IMR-90 (cell line): ENCODE data around the gene GNL1. TPM values are rescaled to one million over a fixed set of nuclear protein-coding genes. Genes with fewer than 3 reads are reported as not detected.

Source experiments
- ATAC-seq: fragments of 200-7000 bp; cut with Tn5 transposase; 2 replicates; pipeline ENCODE4 v1.9.1; 2020; ENCODE audit warnings: low read depth, mild to moderate bottlenecking, moderate library complexity
- BruUV-seq: library from RNA; stranded (reverse); fragments of 400-500 nt; replicated peaks from 2 replicates; lab custom pipeline; 2021; lab: Mats Ljungman, UMichigan
- CTCF ChIA-PET: fragments of 300-600 bp; formaldehyde crosslinking; extraction: SDS; loops from one replicate; lab custom pipeline; 2021; ENCODE audit warnings: antibody characterized with exemption; lab: Yijun Ruan, JAX
- POLR2A ChIA-PET: fragments of 300-600 bp; sonication (Branson Sonifier 250); formaldehyde crosslinking; loops from one replicate; lab custom pipeline; 2022; ENCODE audit warnings: antibody characterized with exemption; ENCODE audit not compliant: unreplicated experiment; lab: Charles Lee
- DNase-seq: peaks from one replicate; pipeline ENCODE4 v3.0.0; 2013
- H2AFZ ChIP-seq: replicated peaks from 2 replicates; pipeline ENCODE3; 2013; ENCODE audit warnings: low read length, mild to moderate bottlenecking; ENCODE audit not compliant: poor library complexity
- H2AK5ac ChIP-seq: 2 replicates; pipeline ENCODE4 v1.6.1; 2013; ENCODE audit warnings: low read depth, low read length, inconsistent platforms
- H2AK9ac ChIP-seq: replicated peaks from 2 replicates; pipeline ENCODE3; 2013; ENCODE audit warnings: mild to moderate bottlenecking, low read depth, low read length, moderate library complexity; ENCODE audit not compliant: poor library complexity
- H2BK120ac ChIP-seq: 2 replicates; pipeline ENCODE4 v1.6.1; 2013; ENCODE audit warnings: low read depth, low read length, inconsistent platforms
- H2BK15ac ChIP-seq: 3 replicates; pipeline ENCODE4 v1.6.1; 2013; ENCODE audit warnings: low read depth, low read length, inconsistent platforms
- H2BK20ac ChIP-seq: 2 replicates; pipeline ENCODE4 v1.6.1; 2013; ENCODE audit warnings: low read depth, mild to moderate bottlenecking, inconsistent platforms, low read length, moderate library complexity
- H2BK5ac ChIP-seq: 2 replicates; pipeline ENCODE4 v1.6.1; 2013; ENCODE audit warnings: mild to moderate bottlenecking, low read depth, low read length, inconsistent platforms; ENCODE audit not compliant: poor library complexity, severe bottlenecking
- H3K14ac ChIP-seq: replicated peaks from 2 replicates; pipeline ENCODE4 v1.6.1; 2013; ENCODE audit warnings: low read depth, low read length, inconsistent platforms
- H3K18ac ChIP-seq: 2 replicates; pipeline ENCODE4 v1.6.1; 2013; ENCODE audit warnings: low read depth, low read length, control low read depth
- H3K23ac ChIP-seq: 2 replicates; pipeline ENCODE4 v1.6.1; 2013; ENCODE audit warnings: low read depth, low read length, inconsistent platforms
- H3K27ac ChIP-seq: 2 replicates; pipeline ENCODE4 v1.5.1; 2013; ENCODE audit warnings: mild to moderate bottlenecking, control low read depth, low read length; ENCODE audit not compliant: insufficient read depth
- H3K27me3 ChIP-seq: 2 replicates; pipeline ENCODE4 v1.6.1; 2013; ENCODE audit warnings: low read length; ENCODE audit not compliant: control insufficient read depth, insufficient read depth
- H3K36me3 ChIP-seq: 2 replicates; pipeline ENCODE4 v1.6.1; 2013; ENCODE audit warnings: low read length, mixed read lengths; ENCODE audit not compliant: control insufficient read depth, insufficient read depth
- H3K4ac ChIP-seq: 2 replicates; pipeline ENCODE4 v1.6.1; 2013; ENCODE audit warnings: low read depth, low read length, inconsistent platforms
- H3K4me1 ChIP-seq: 2 replicates; pipeline ENCODE4 v1.6.1; 2013; ENCODE audit warnings: low read length, mixed read lengths; ENCODE audit not compliant: control insufficient read depth, insufficient read depth
- H3K4me2 ChIP-seq: 2 replicates; pipeline ENCODE4 v1.6.1; 2013; ENCODE audit warnings: low read depth, mild to moderate bottlenecking, control low read depth, low read length, moderate library complexity
- H3K4me3 ChIP-seq: 2 replicates; pipeline ENCODE4 v1.5.1; 2013; ENCODE audit warnings: low read depth, mild to moderate bottlenecking, control low read depth, low read length, moderate library complexity; ENCODE audit not compliant: insufficient read depth
- H3K56ac ChIP-seq: 2 replicates; pipeline ENCODE4 v1.6.1; 2013; ENCODE audit warnings: low read length, inconsistent platforms; ENCODE audit not compliant: insufficient read depth; ENCODE audit errors: extremely low read depth
- H3K79me1 ChIP-seq, 2 experiments: 2 replicates each; pipeline ENCODE4 v1.6.1; 2013; ENCODE audit warnings: low read length in 2 of 2, inconsistent platforms in 1 of 2, low read depth in 1 of 2
- H3K9ac ChIP-seq: 2 replicates; pipeline ENCODE4 v1.6.1; 2013; ENCODE audit warnings: low read depth, low read length, control low read depth
- H3K9me1 ChIP-seq: 2 replicates; pipeline ENCODE4 v1.6.1; 2013; ENCODE audit warnings: low read length, inconsistent platforms; ENCODE audit not compliant: insufficient read depth
- H3K9me3 ChIP-seq: 2 replicates; pipeline ENCODE4 v1.6.1; 2013; ENCODE audit warnings: low read length; ENCODE audit not compliant: control insufficient read depth, insufficient read depth
- H4K20me1 ChIP-seq: 2 replicates; pipeline ENCODE4 v1.6.1; 2013; ENCODE audit warnings: low read length, inconsistent platforms; ENCODE audit not compliant: insufficient read depth
- H4K5ac ChIP-seq: 2 replicates; pipeline ENCODE4 v1.6.1; 2013; ENCODE audit warnings: mild to moderate bottlenecking, low read depth, low read length, control low read depth
- H4K8ac ChIP-seq, 2 experiments: 2 replicates each; pipeline ENCODE4 v1.6.1; 2013; ENCODE audit warnings: low read depth in 2 of 2, low read length in 2 of 2, control low read depth in 1 of 2, inconsistent platforms in 1 of 2
- H4K91ac ChIP-seq: 2 replicates; pipeline ENCODE4 v1.6.1; 2013; ENCODE audit warnings: low read depth, low read length, inconsistent platforms; ENCODE audit not compliant: insufficient read depth
- CHD1 ChIP-seq: IDR thresholded peaks from 2 replicates; pipeline ENCODE4 v1.6.1; 2012; ENCODE audit warnings: low read depth, low read length, improper control_type of control experiment
- ELK1 ChIP-seq: fragments of 150-350 bp; IDR thresholded peaks from 2 replicates; pipeline ENCODE4 v1.6.1; 2016; ENCODE audit warnings: low read depth, mild to moderate bottlenecking, low read length, moderate library complexity, borderline replicate concordance
- WGBS, 2 experiments: methylation state at CpG; one replicate each; pipeline versions ENCODE4 v1.1.5 to v1.1.7; 2013; ENCODE audit warnings: missing lambda C conversion rate in 2 of 2; ENCODE audit not compliant: insufficient read length in 1 of 2; ENCODE audit errors: extremely low coverage in 2 of 2; 5-methylcytosine and 5-hydroxymethylcytosine counted together
- dilution Hi-C: fragments of 300-500 bp; cut with HindIII; formaldehyde crosslinking; loops from one replicate; pipeline ENCODE4 v1.14.3; 2018; ENCODE audit warnings: low sequenced_read_pairs; ENCODE audit not compliant: unreplicated experiment
- in situ Hi-C: fragments of 300-500 bp; cut with MboI; formaldehyde crosslinking; loops from 3 replicates; pipeline ENCODE4 v1.14.3; 2019; ENCODE audit warnings: low sequenced_read_pairs, inconsistent platforms, mixed read lengths
- intact Hi-C: fragments of 100-400 bp; cut with micrococcal nuclease; formaldehyde crosslinking; loops from 2 replicates; pipeline ENCODE4 v1.10.0; 2022
- polyA plus RNA-seq, 3 experiments: library from polyadenylated mRNA; depleted of rRNA; stranded (reverse); fragments of >200 nt; gene quantifications; 2 replicates each; pipeline ENCODE4 v1.2.3, GENCODE V29; 2012; ENCODE audit warnings: low replicate concordance in 1 of 3
- total RNA-seq: library from RNA; depleted of rRNA; stranded (reverse); fragments of >200 nt; gene quantifications from 2 replicates; pipeline ENCODE4 v1.2.3, GENCODE V29; 2012

The GNL1 gene
- total and polyA plus RNA-seq, 2 of the 4 experiments (the other 2 are of a cell fraction), result 40.5 to 44.0 TPM

- H4K5ac ChIP-seq, result peak overlapping the region; percentile 0; the same call in 1 of the 2 replicates
- peaks cover 4% of the 10 kb centered on the region for H3K36me3 ChIP-seq
- no peak for TF ChIP-seq CHD1
- no peak for TF ChIP-seq ELK1
- ChIA-PET CTCF (interaction anchor here (1.5 kb wide), 1 partner anchor 30 kb away, joined by 4 read pairs; no protein-coding TSS in a partner anchor), POLR2A (no interaction called here)
- BruUV-seq, result TSS peak; percentile 66
- H4K8ac ChIP-seq, result peak overlapping the region; percentile 90 to 100; a peak in 3 of 4 replicates
- peak overlapping the region; percentile 96 for H2AFZ ChIP-seq
- H2BK5ac ChIP-seq, result peak overlapping the region; percentile 91
- H2AK9ac ChIP-seq, result peak overlapping the region; percentile 96
- no peak overlapping the region for H2BK120ac ChIP-seq
- H3K14ac ChIP-seq, result peak overlapping the region; percentile 99
- H3K9ac ChIP-seq, result peak overlapping the region; percentile 95
- no peak overlapping the region for H3K18ac ChIP-seq
- H3K4me3 ChIP-seq, result peak overlapping the region; percentile 74
- H3K56ac ChIP-seq, result peak overlapping the region; percentile 97; the same call in 1 of the 2 replicates
- H2AK5ac ChIP-seq, result peak overlapping the region; percentile 88
- dilution Hi-C loops (no loop called here), in situ Hi-C loops (no loop called here), intact Hi-C loops (loop anchor here (1.0 kb wide), 1 partner anchor 14 kb away; the partner anchor contains the start of gene PRR3)
- no peak overlapping the region for H2BK20ac ChIP-seq
- H3K9me3 ChIP-seq, result no peaks in the 10 kb centered on the region
- 0 out of 2 replicates have a peak overlapping the region, but pooled peaks have one; percentile 40 for H4K91ac ChIP-seq
- H3K4ac ChIP-seq, result peak overlapping the region; percentile 99
- peak overlapping the region; percentile 95 for H3K27ac ChIP-seq
- peak overlapping the region; percentile 63 for H3K23ac ChIP-seq
- H3K4me2 ChIP-seq, result peak overlapping the region; percentile 88
- H3K79me1 ChIP-seq, result peaks cover 20 to 45% of the 10 kb centered on the region in 2 experiments
- peaks cover 5% of the 10 kb centered on the region; the same call in 1 of the 2 replicates for H3K9me1 ChIP-seq
- H4K20me1 ChIP-seq, result peaks cover 46% of the 10 kb centered on the region
- H2BK15ac ChIP-seq, result no peak overlapping the region; the same call in 2 of the 3 replicates
- DNase-seq (no peak), ATAC-seq (no peak)
- no CpG with 5 or more reads among the region's 8 CpGs for WGBS, 2 experiments
- no peaks in the 10 kb centered on the region for H3K27me3 ChIP-seq
- H3K4me1 ChIP-seq, result peaks cover 3% of the 10 kb centered on the region
Observed at GRCh38 chr6:30571762-30572082, 15.4 kb upstream of the GNL1 start.
